GM18502 (cell line): Measurements from ENCODE around the gene ARHGEF16.

Experiments
- ATAC-seq: cut with Tn5 transposase; IDR thresholded peaks from one replicate; pipeline ENCODE4 v1.9.1; 2021; ENCODE audit warnings: mild to moderate bottlenecking; ENCODE audit not compliant: unreplicated experiment, poor library complexity

The ARHGEF16 gene

GRCh38 chr1:3496916-3497315 is 42.5 kb downstream of the ARHGEF16 start:
- ATAC-seq, result no peak

- ATAC-seq, result no peak
Observed at GRCh38 chr1:3497521-3497920, 43.1 kb downstream of the ARHGEF16 start.

GRCh38 chr1:3498246-3498930 is 43.9 kb downstream of the ARHGEF16 start:
- ATAC-seq, result no peak

- no peak for ATAC-seq
Observed at GRCh38 chr1:3498986-3499385, 44.5 kb downstream of the ARHGEF16 start.

GRCh38 chr1:3499611-3500010 is 45.1 kb downstream of the ARHGEF16 start:
- ATAC-seq, result no peak

- ATAC-seq, result no peak
Observed at GRCh38 chr1:3500265-3500835, 45.9 kb downstream of the ARHGEF16 start.

- no peak for ATAC-seq
Observed at GRCh38 chr1:3501437-3501836, 47.0 kb downstream of the ARHGEF16 start.

GRCh38 chr1:3501856-3502640 is 47.6 kb downstream of the ARHGEF16 start:
- no peak for ATAC-seq

- no peak for ATAC-seq
Observed at GRCh38 chr1:3502641-3503524, 48.4 kb downstream of the ARHGEF16 start.

- no peak for ATAC-seq
Observed at GRCh38 chr1:3503525-3503886, 49.0 kb downstream of the ARHGEF16 start.

- no peak for ATAC-seq
Observed at GRCh38 chr1:3504151-3504821, 49.8 kb downstream of the ARHGEF16 start.

GRCh38 chr1:3504822-3505153 is 50.3 kb downstream of the ARHGEF16 start:
- no peak for ATAC-seq

GRCh38 chr1:3505161-3505560 is 50.7 kb downstream of the ARHGEF16 start:
- no peak for ATAC-seq

GRCh38 chr1:3506041-3506440 is 51.6 kb downstream of the ARHGEF16 start:
- ATAC-seq, result no peak

- no peak for ATAC-seq
Observed at GRCh38 chr1:3506943-3507342, 52.5 kb downstream of the ARHGEF16 start.

- ATAC-seq, result no peak
Observed at GRCh38 chr1:3507636-3508275, 53.3 kb downstream of the ARHGEF16 start.

GRCh38 chr1:3508757-3509415 is 54.4 kb downstream of the ARHGEF16 start:
- no peak for ATAC-seq

GRCh38 chr1:3509721-3510120 is 55.3 kb downstream of the ARHGEF16 start:
- ATAC-seq, result no peak
